HEK293T (cell line): ENCODE results near the gene TBP.
"Not testable (repeated sequence)": the region's sequence is repeated elsewhere in the genome, so short reads cannot be mapped to it uniquely, and the experiment has no call there.

ENCODE experiments used
- ARNT ChIP-seq: fragments of 450-650 bp; IDR thresholded peaks from 2 replicates; pipeline ENCODE4 v1.6.1; 2017; ENCODE audit warnings: mild to moderate bottlenecking
- BHLHE40 ChIP-seq: fragments of 450-650 bp; IDR thresholded peaks from 2 replicates; pipeline ENCODE4 v1.6.1; 2016; ENCODE audit warnings: mild to moderate bottlenecking, moderate library complexity, borderline replicate concordance
- ELF4 ChIP-seq: fragments of 450-650 bp; IDR thresholded peaks from 2 replicates; pipeline ENCODE4 v1.6.1; 2017; ENCODE audit warnings: antibody characterized with exemption
- FOXM1 ChIP-seq: fragments of 450-650 bp; IDR thresholded peaks from 2 replicates; pipeline ENCODE4 v1.6.1; 2017; ENCODE audit warnings: mild to moderate bottlenecking, borderline replicate concordance
- HDGF ChIP-seq: fragments of 450-650 bp; IDR thresholded peaks from 2 replicates; pipeline ENCODE4 v1.6.1; 2017; ENCODE audit warnings: antibody characterized with exemption, borderline replicate concordance
- LEF1 ChIP-seq: fragments of 450-650 bp; IDR thresholded peaks from 2 replicates; pipeline ENCODE4 v1.6.1; 2017; ENCODE audit warnings: mild to moderate bottlenecking, borderline replicate concordance
- NFRKB ChIP-seq: fragments of 450-650 bp; IDR thresholded peaks from 2 replicates; pipeline ENCODE4 v1.6.1; 2016; ENCODE audit warnings: mild to moderate bottlenecking, moderate library complexity
- PKNOX1 ChIP-seq: fragments of 450-650 bp; IDR thresholded peaks from 2 replicates; pipeline ENCODE4 v1.6.1; 2016
- SUZ12 ChIP-seq: fragments of 450-650 bp; IDR thresholded peaks from 2 replicates; pipeline ENCODE4 v1.6.1; 2016; ENCODE audit warnings: mild to moderate bottlenecking

DNA sequence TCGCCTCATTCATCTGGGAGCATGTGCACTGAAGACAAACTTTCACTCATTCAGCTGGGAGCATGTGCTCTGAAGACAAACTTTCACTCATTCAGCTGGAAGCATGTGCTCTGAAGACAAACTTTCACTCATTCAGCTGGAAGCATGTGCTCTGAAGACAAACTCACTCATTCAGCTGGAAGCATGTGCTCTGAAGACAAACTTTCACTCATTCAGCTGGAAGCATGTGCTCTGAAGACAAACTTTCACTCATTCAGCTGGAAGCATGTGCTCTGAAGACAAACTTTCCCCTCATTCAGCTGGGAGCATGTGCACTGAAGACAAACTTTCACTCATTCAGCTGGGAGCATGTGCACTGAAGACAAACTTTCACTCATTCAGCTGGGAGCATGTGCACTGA lies 45.9 kb upstream of the TBP start:
- TF ChIP-seq HDGF, ELF4, BHLHE40, NFRKB, FOXM1, SUZ12, ARNT, LEF1, PKNOX1: not testable (repeated sequence)
